K562 (cell line): ENCODE data around the gene SIK3. TPM values are rescaled to one million over a fixed set of nuclear protein-coding genes. Genes with fewer than 3 reads are reported as not detected.

ENCODE experiments used
- ATAC-seq: fragments of 200-7000 bp; cut with Tn5 transposase; 3 replicates; pipeline ENCODE4 v1.9.1; 2020; ENCODE audit warnings: moderate library complexity
- BruUV-seq: library from RNA; stranded (reverse); fragments of 400-500 nt; replicated peaks from 2 replicates; lab custom pipeline; 2021; lab: Mats Ljungman, UMichigan
- CTCF ChIA-PET: fragments of 300-600 bp; formaldehyde crosslinking; extraction: SDS; loops from one replicate; lab custom pipeline; 2021; ENCODE audit warnings: low intra/inter-chr PET ratio; lab: Yijun Ruan, JAX
- POLR2A ChIA-PET: fragments of 300-600, 350-650 bp; sonication (Branson Sonifier 250); formaldehyde crosslinking; extraction: SDS; loops from one replicate; lab custom pipeline; 2021; ENCODE audit warnings: antibody characterized with exemption, inconsistent platforms; lab: Yijun Ruan, JAX
- DNase-seq, 4 experiments: peaks; one replicate each; pipeline versions ENCODE4 v3.0.0 to v3.0.0-alpha.2; 2011 to 2018; ENCODE audit warnings: low spot score in 3 of 4, mixed read lengths in 3 of 4; ENCODE audit errors: extremely low read depth in 1 of 4
- FAIRE-seq: peaks from 2 replicates; lab custom pipeline; 2011; peaks lifted over from hg19 to GRCh38; lab: Jason Lieb, UNC
- H2AFZ ChIP-seq: 2 replicates; pipeline ENCODE4 v1.6.0; 2011; ENCODE audit warnings: low read depth, low read length, control low read depth, inconsistent platforms
- H3K27ac ChIP-seq: fragments of 200-600 bp; 3 replicates; pipeline ENCODE4 v1.8.0; 2011; ENCODE audit warnings: low read depth, mild to moderate bottlenecking, control low read depth, inconsistent platforms, low read length, moderate library complexity, mixed read lengths; ENCODE audit errors: extremely low read depth
- H3K27me3 ChIP-seq, 2 experiments: fragments of 300-600 bp in 1 of 2; 2 replicates in 1 of 2; 3 replicates in 1 of 2; pipeline versions ENCODE4 v1.6.0 to v1.8.0; 2011; ENCODE audit warnings: inconsistent platforms in 2 of 2, low read length in 2 of 2, mild to moderate bottlenecking in 1 of 2, mixed read lengths in 1 of 2, moderate library complexity in 1 of 2; ENCODE audit not compliant: control insufficient read depth in 2 of 2, insufficient read depth in 2 of 2
- H3K36me3 ChIP-seq: fragments of 300-600 bp; 3 replicates; pipeline ENCODE4 v1.8.0; 2011; ENCODE audit warnings: mild to moderate bottlenecking, low read length, inconsistent platforms; ENCODE audit not compliant: control insufficient read depth, insufficient read depth
- H3K4me1 ChIP-seq, 2 experiments: fragments of 200-600 bp in 1 of 2; replicated peaks in 1 of 2; 2 replicates in 1 of 2; 3 replicates in 1 of 2; pipeline versions ENCODE4 v1.5.1 to v1.8.0; 2011; ENCODE audit warnings: inconsistent platforms in 2 of 2, low read length in 2 of 2, mild to moderate bottlenecking in 1 of 2, mixed read lengths in 1 of 2, moderate library complexity in 1 of 2; ENCODE audit not compliant: control insufficient read depth in 2 of 2, insufficient read depth in 2 of 2
- H3K4me2 ChIP-seq: 2 replicates; pipeline ENCODE4 v1.6.1; 2011; ENCODE audit warnings: low read length, control low read depth, inconsistent platforms, mixed read lengths; ENCODE audit not compliant: insufficient read depth
- H3K4me3 ChIP-seq: fragments of 200-600 bp; sonication (generic), shearing (Covaris generic); 2 replicates; pipeline ENCODE4 v1.5.1; 2016; ENCODE audit warnings: control low read depth, inconsistent platforms
- H3K79me2 ChIP-seq: fragments of 200-600 bp; 3 replicates; pipeline ENCODE4 v1.8.0; 2011; ENCODE audit warnings: low read length, inconsistent platforms; ENCODE audit not compliant: control insufficient read depth, insufficient read depth
- H3K9ac ChIP-seq, 2 experiments: 2 replicates each; pipeline versions ENCODE4 v1.6.0 to v1.6.1; 2011; ENCODE audit warnings: low read depth in 2 of 2, low read length in 2 of 2, control low read depth in 1 of 2, inconsistent platforms in 1 of 2, mild to moderate bottlenecking in 1 of 2, mixed read lengths in 1 of 2; ENCODE audit not compliant: insufficient read depth in 1 of 2
- H3K9me1 ChIP-seq: one replicate; pipeline ENCODE4 v1.6.0; 2011; ENCODE audit warnings: inconsistent platforms, mild to moderate bottlenecking, low read length, moderate library complexity; ENCODE audit not compliant: control insufficient read depth, insufficient read depth
- H3K9me3 ChIP-seq: replicated peaks from 2 replicates; pipeline ENCODE4 v1.5.1; 2011; ENCODE audit warnings: low read depth, low read length, inconsistent platforms; ENCODE audit not compliant: control insufficient read depth, insufficient read depth
- H4K20me1 ChIP-seq: replicated peaks from 2 replicates; pipeline ENCODE4 v1.6.1; 2011; ENCODE audit warnings: low read length, inconsistent platforms, mixed read lengths; ENCODE audit not compliant: control insufficient read depth, insufficient read depth
- BRF1 ChIP-seq: IDR thresholded peaks from 3 replicates; pipeline ENCODE4 v1.6.1; 2011; ENCODE audit warnings: borderline replicate concordance, mild to moderate bottlenecking; ENCODE audit not compliant: insufficient read length; ENCODE audit errors: extremely low read depth
- CEBPB ChIP-seq: fragments of 450-650 bp; IDR thresholded peaks from 2 replicates; pipeline ENCODE4 v1.6.1; 2016; ENCODE audit warnings: missing genetic modification characterization, missing compliant biosample characterization
- EGR1 ChIP-seq: fragments of 450-650 bp; conservative IDR thresholded peaks from 2 replicates; pipeline ENCODE4 v1.6.1; 2017; ENCODE audit warnings: mild to moderate bottlenecking
- FOSL1 ChIP-seq: fragments of 200-800 bp; sonication (Bioruptor generic); conservative IDR thresholded peaks from 2 replicates; pipeline ENCODE4 v1.6.1; 2016; ENCODE audit warnings: missing genetic modification characterization, missing compliant biosample characterization
- JUND ChIP-seq, 2 experiments: IDR thresholded peaks; 2 replicates in 1 of 2; 3 replicates in 1 of 2; pipeline ENCODE4 v1.6.1; 2011; ENCODE audit warnings: borderline replicate concordance in 2 of 2, low read depth in 2 of 2, low read length in 2 of 2, improper control_type of control experiment in 1 of 2, missing biosample characterization in 1 of 2, missing genetic modification characterization in 1 of 2, missing genetic modification reagents in 1 of 2
- L3MBTL2 ChIP-seq: fragments of 450-650 bp; IDR thresholded peaks from 2 replicates; pipeline ENCODE4 v1.6.1; 2016; ENCODE audit warnings: mild to moderate bottlenecking, moderate library complexity
- MNT ChIP-seq, 2 experiments: fragments of 450-650 bp; conservative IDR thresholded peaks; 2 replicates each; pipeline ENCODE4 v1.6.1; 2017; ENCODE audit warnings: mild to moderate bottlenecking in 2 of 2, moderate library complexity in 2 of 2
- MYC ChIP-seq, 2 experiments: fragments of 250-450 bp in 1 of 2; sonication (Bioruptor Pico) in 1 of 2; IDR thresholded peaks; 2 replicates each; pipeline versions ENCODE4 v1.5.1 to v1.6.1; 2012 to 2021; ENCODE audit warnings: low read depth in 2 of 2, borderline replicate concordance in 1 of 2, improper control_type of control experiment in 1 of 2, low read length in 1 of 2, mild to moderate bottlenecking in 1 of 2, moderate library complexity in 1 of 2
- PRDM10 ChIP-seq: fragments of 450-650 bp; IDR thresholded peaks from 2 replicates; pipeline ENCODE4 v1.6.1; 2018; ENCODE audit not compliant: partially characterized antibody
- ZNF583 ChIP-seq: fragments of 250-450 bp; sonication (Bioruptor Pico); IDR thresholded peaks from 2 replicates; pipeline ENCODE4 v1.4.0; 2020
- WGBS: fragments of 100-300 bp; shearing (Covaris generic); methylation state at CpG from one replicate; pipeline ENCODE4 v1.1.6; 2016; ENCODE audit warnings: low coverage, mixed read lengths; ENCODE audit not compliant: insufficient coverage; ENCODE audit errors: missing lambda C conversion rate; 5-methylcytosine and 5-hydroxymethylcytosine counted together
- in situ Hi-C: fragments of 300-500 bp; cut with MboI; formaldehyde crosslinking; loops from 4 replicates; pipeline ENCODE4 v1.15.0; 2018; ENCODE audit warnings: inconsistent platforms, mixed read lengths
- intact Hi-C: fragments of 100-400 bp; cut with micrococcal nuclease; formaldehyde crosslinking; loops from 2 replicates; pipeline ENCODE4 v1.14.2; 2022
- polyA plus RNA-seq, 8 experiments: library from polyadenylated mRNA; depleted of rRNA in 4 of 8; stranded (reverse) in 5 of 8; unstranded in 3 of 8; fragments of >200 nt; fragmentation: Nextera tagmentation in 2 of 8; fragmentation: Illumina TruSeq in 1 of 8; extraction: Ambion mirVana in 2 of 8; extraction: Trizol in 1 of 8; gene quantifications; 2 replicates each; pipeline versions ENCODE4 v1.2.1 to v1.2.3, GENCODE V29; 2011 to 2014; ENCODE audit warnings: inconsistent platforms in 1 of 8, missing spikeins in 1 of 8
- total RNA-seq, 7 experiments: library from RNA; depleted of rRNA in 6 of 7; stranded (reverse); fragments of >200 nt in 6 of 7; fragmentation: Illumina TruSeq in 2 of 7; extraction: Trizol in 2 of 7; gene quantifications; 2 replicates each; pipeline versions ENCODE4 v1.2.1 to v1.2.3, GENCODE V29; 2011 to 2021; ENCODE audit warnings: low replicate concordance in 1 of 7

The SIK3 gene
- total and polyA plus RNA-seq, 9 of the 15 experiments (the other 6 are each of a cell fraction or from before 2014, with no cell fraction given): 1.6 to 21.6 (median 8.0) TPM

GRCh38 chr11:116860303-116860702 lies 237.9 kb downstream of the SIK3 start:
- POLR2A ChIA-PET: interaction anchor here (0.6 to 1.5 kb wide), 3 partner anchors 12 to 83 kb away, joined by 3 to 4 read pairs (median 3); no protein-coding TSS in a partner anchor
- Histone ChIP-seq H3K4me2 (peak overlapping the region; percentile 4; the same call in 1 of the 2 replicates), H3K4me3 (no peak overlapping the region), H3K9me1 (no peaks in the 10 kb centered on the region), H2AFZ (no peak overlapping the region), H3K79me2 (no peaks in the 10 kb centered on the region), H3K27ac (no peak overlapping the region), H3K9me3 (no peaks in the 10 kb centered on the region), H3K4me1 (peaks cover 5 to 12% of the 10 kb centered on the region in 2 experiments; a peak in 4 of 5 replicates), H3K27me3 (no peaks in the 10 kb centered on the region), H3K36me3 (peaks cover 70% of the 10 kb centered on the region), H4K20me1 (no peaks in the 10 kb centered on the region), H3K9ac (no peak overlapping the region)
- BruUV-seq: no TSS peak
- intact Hi-C loops (no loop called here), in situ Hi-C loops (no loop called here)
- FAIRE-seq: no peak
- ATAC-seq: peak; percentile 88
- TF ChIP-seq MNT (conservative IDR thresholded peaks at IDR 0.05) (peak; percentile 49 to 61; a peak in 3 of 4 replicates), CEBPB (tag) (0 out of 2 replicates have a peak, but pooled peaks have one; percentile 24), MYC (IDR thresholded peaks at IDR 0.05; ENCODE audit: low read depth, low read length) (peak; percentile 64), MYC (CRISPR knock-in tag; IDR thresholded peaks at IDR 0.05; ENCODE audit: borderline replicate concordance, low read depth) (no peak), PRDM10 (peak; percentile 55), ZNF583 (CRISPR knock-in tag) (no peak), L3MBTL2 (peak; percentile 45; the same call in 1 of the 2 replicates), JUND (IDR thresholded peaks at IDR 0.05; ENCODE audit: borderline replicate concordance, low read depth, low read length) (0 out of 2 replicates have a peak, but pooled peaks have one; percentile 2), JUND (tag; IDR thresholded peaks at IDR 0.05; ENCODE audit: borderline replicate concordance, low read depth, low read length) (no peak; the same call in 2 of the 3 replicates), FOSL1 (tag) (peak; percentile 34; the same call in 1 of the 2 replicates), BRF1 (no peak), EGR1 (peak; percentile 59)
- CTCF ChIA-PET: no interaction called here
- DNase-seq: peak; percentile 38 to 50 (median 44)
- WGBS: 23% methylated on average over 6 of the region's 6 CpGs
